Hepatocyte (in vitro differentiated cells): ENCODE results near the gene ALPI. TPM values are rescaled to one million over a fixed set of nuclear protein-coding genes. Genes with fewer than 3 reads are reported as not detected.
A peak's percentile ranks its signal among the peaks of the same experiment; 100 is the strongest.
"Not testable (repeated sequence)": the region's sequence is repeated elsewhere in the genome, so short reads cannot be mapped to it uniquely, and the experiment has no call there.

Source experiments
- DNase-seq: peaks from one replicate; pipeline ENCODE4 v3.0.0-alpha.2; 2016; ENCODE audit warnings: low spot score
- H2AFZ ChIP-seq: fragments of 200-600 bp; sonication (generic); 2 replicates; pipeline ENCODE4 v1.6.0; 2016; ENCODE audit warnings: antibody characterized with exemption, mild to moderate bottlenecking
- H3K27ac ChIP-seq: fragments of 200-600 bp; sonication (generic); 2 replicates; pipeline ENCODE4 v1.5.1; 2016; ENCODE audit warnings: mild to moderate bottlenecking
- H3K27me3 ChIP-seq: fragments of 200-600 bp; sonication (generic); 2 replicates; pipeline ENCODE4 v1.6.1; 2016
- H3K36me3 ChIP-seq: fragments of 200-600 bp; sonication (generic); replicated peaks from 2 replicates; pipeline ENCODE4 v1.5.1; 2016; ENCODE audit warnings: low read depth; ENCODE audit not compliant: insufficient read depth
- H3K4me1 ChIP-seq: fragments of 200-600 bp; sonication (generic); 2 replicates; pipeline ENCODE4 v1.5.1; 2016; ENCODE audit warnings: mild to moderate bottlenecking, moderate library complexity; ENCODE audit not compliant: insufficient read depth
- H3K4me2 ChIP-seq: fragments of 200-600 bp; sonication (generic); 2 replicates; pipeline ENCODE4 v1.6.0; 2016
- H3K4me3 ChIP-seq: fragments of 200-600 bp; sonication (generic); 2 replicates; pipeline ENCODE4 v1.5.1; 2016; ENCODE audit warnings: mild to moderate bottlenecking
- H3K79me2 ChIP-seq: fragments of 200-600 bp; sonication (generic); 2 replicates; pipeline ENCODE4 v1.6.0; 2017; ENCODE audit warnings: mild to moderate bottlenecking
- H3K9me2 ChIP-seq: fragments of 200-600 bp; sonication (generic); replicated peaks from 2 replicates; pipeline ENCODE4 v1.6.0; 2017; ENCODE audit warnings: mild to moderate bottlenecking; ENCODE audit not compliant: insufficient read depth
- H3K9me3 ChIP-seq: fragments of 200-600 bp; sonication (generic); 2 replicates; pipeline ENCODE4 v1.5.1; 2016; ENCODE audit warnings: low read depth, mild to moderate bottlenecking
- H4K20me1 ChIP-seq: fragments of 200-600 bp; sonication (generic); 2 replicates; pipeline ENCODE4 v1.6.0; 2016; ENCODE audit warnings: mild to moderate bottlenecking; ENCODE audit not compliant: insufficient read depth, poor library complexity, severe bottlenecking
- CTCF ChIP-seq: fragments of 200-600 bp; sonication (generic); IDR thresholded peaks from 2 replicates; pipeline ENCODE4 v1.5.1; 2016; ENCODE audit warnings: antibody characterized with exemption, mild to moderate bottlenecking; ENCODE audit not compliant: poor library complexity
- EZH2 ChIP-seq: fragments of 200-600 bp; sonication (generic); IDR thresholded peaks from 2 replicates; pipeline ENCODE4 v1.6.1; 2016; ENCODE audit warnings: antibody characterized with exemption, mild to moderate bottlenecking, borderline replicate concordance
- EZH2phosphoT487 ChIP-seq: fragments of 200-600 bp; sonication (generic); IDR thresholded peaks from one replicate; pipeline ENCODE4 v1.6.1; 2018; ENCODE audit warnings: antibody characterized with exemption, mild to moderate bottlenecking, low read depth, moderate library complexity; ENCODE audit not compliant: unreplicated experiment, severe bottlenecking
- WGBS: methylation state at CpG from one replicate; pipeline ENCODE4 v1.1.6; 2016; ENCODE audit warnings: low lambda C conversion rate; ENCODE audit errors: missing lambda C conversion rate; 5-methylcytosine and 5-hydroxymethylcytosine counted together
- polyA plus RNA-seq: library from polyadenylated mRNA; unstranded; fragments of >200 nt; fragmentation: Nextera tagmentation; extraction: Ambion mirVana; gene quantifications from 2 replicates; pipeline ENCODE4 v1.2.1, GENCODE V29; 2016
- total RNA-seq: library from RNA; depleted of rRNA; stranded (reverse); fragments of >200 nt; gene quantifications from 2 replicates; pipeline ENCODE4 v1.2.3, GENCODE V29; 2014

Gene ALPI
- total and polyA plus RNA-seq, 2 experiments from 2014 or later = 3.5 to 3.9 TPM

DNA sequence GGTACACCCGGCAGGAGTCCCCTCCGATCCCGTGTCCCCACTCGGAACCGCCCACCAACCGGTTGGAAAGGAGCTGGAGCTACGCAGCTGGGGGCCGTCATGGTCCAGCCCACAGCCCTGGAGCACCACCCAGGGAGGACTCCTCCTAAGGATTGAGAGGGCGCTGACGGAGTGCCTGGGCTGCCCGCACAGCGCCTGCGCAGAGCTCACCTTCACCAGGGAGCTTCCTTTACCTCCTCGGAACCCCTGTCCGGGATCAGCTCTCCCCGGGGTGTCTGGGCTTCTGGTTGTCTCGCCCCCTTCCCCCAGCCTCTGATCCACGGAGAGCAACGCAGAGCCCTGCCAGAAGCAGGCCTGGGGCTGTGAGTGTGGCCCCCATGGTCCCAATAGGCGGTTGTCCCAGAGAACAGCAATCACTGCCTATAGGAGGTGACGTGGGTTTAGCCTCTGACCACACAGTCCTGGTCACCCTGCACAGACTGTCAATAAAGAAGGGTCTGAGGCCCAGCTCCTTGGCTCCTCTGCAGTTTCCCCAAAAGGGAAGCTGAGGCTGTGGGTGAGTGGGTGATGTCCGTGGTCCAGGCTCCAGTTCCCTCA lies 34.7 kb upstream of the ALPI start:
- Histone ChIP-seq H3K4me1 (peaks cover 22% of the 10 kb centered on the region), H3K4me2 (peak overlapping the region; percentile 98), H3K36me3 (no peaks in the 10 kb centered on the region), H3K79me2 (no peaks in the 10 kb centered on the region), H3K27ac (no peak overlapping the region), H3K9me3 (no peaks in the 10 kb centered on the region), H2AFZ (peak overlapping the region; percentile 78), H3K27me3 (peaks cover 73% of the 10 kb centered on the region), H3K4me3 (peak overlapping the region; percentile 23), H4K20me1 (no peaks in the 10 kb centered on the region), H3K9me2 (no peaks in the 10 kb centered on the region)
- WGBS = 23% methylated on average over 22 of the region's 22 CpGs
- TF ChIP-seq CTCF (no peak), EZH2 (no peak), EZH2phosphoT487 (no peak)
- DNase-seq = no peak

GRCh38 chr2:232422051-232422450 lies 33.9 kb upstream of the ALPI start:
- H3K36me3 ChIP-seq = no peaks in the 10 kb centered on the region
- H4K20me1 ChIP-seq = no peaks in the 10 kb centered on the region
- no peak overlapping the region for H2AFZ ChIP-seq
- H3K9me2 ChIP-seq = no peaks in the 10 kb centered on the region
- no peaks in the 10 kb centered on the region for H3K9me3 ChIP-seq
- WGBS = 93% methylated on average over 10 of the region's 10 CpGs
- no peak for TF ChIP-seq CTCF
- TF ChIP-seq EZH2 = no peak
- no peak for TF ChIP-seq EZH2phosphoT487
- H3K4me1 ChIP-seq = peaks cover 22% of the 10 kb centered on the region
- H3K4me3 ChIP-seq = no peak overlapping the region
- peaks cover 66% of the 10 kb centered on the region for H3K27me3 ChIP-seq
- DNase-seq = no peak
- no peaks in the 10 kb centered on the region for H3K79me2 ChIP-seq
- no peak overlapping the region for H3K27ac ChIP-seq
- no peak overlapping the region for H3K4me2 ChIP-seq

GRCh38 chr2:232422996-232423395 lies 33.0 kb upstream of the ALPI start:
- 39% methylated on average over 3 of the region's 3 CpGs for WGBS
- not testable (repeated sequence) for H3K79me2 ChIP-seq, H3K4me3 ChIP-seq, H3K9me3 ChIP-seq, DNase-seq, H3K36me3 ChIP-seq, H3K4me2 ChIP-seq, H4K20me1 ChIP-seq, H2AFZ ChIP-seq, H3K9me2 ChIP-seq, H3K27ac ChIP-seq
- Histone ChIP-seq H3K27me3 (peaks cover 58% of the 10 kb centered on the region), H3K4me1 (peaks cover 22% of the 10 kb centered on the region)

- WGBS = 25% methylated on average over 7 of the region's 7 CpGs
- H3K36me3 ChIP-seq, H2AFZ ChIP-seq, H4K20me1 ChIP-seq, H3K4me3 ChIP-seq, H3K9me3 ChIP-seq, H3K79me2 ChIP-seq, H3K27ac ChIP-seq, H3K4me2 ChIP-seq, DNase-seq, H3K9me2 ChIP-seq: not testable (repeated sequence)
- Histone ChIP-seq H3K4me1 (peaks cover 20% of the 10 kb centered on the region), H3K27me3 (peaks cover 54% of the 10 kb centered on the region)
These were observed 32.5 kb upstream of the ALPI start for GRCh38 chr2:232423407-232423806.
